AG04450 (cell line): ENCODE measurements around the gene SP7. TPM values are rescaled to one million over a fixed set of nuclear protein-coding genes. Genes with fewer than 3 reads are reported as not detected.
"Not testable (repeated sequence)": the region's sequence is repeated elsewhere in the genome, so short reads cannot be mapped to it uniquely, and the experiment has no call there.

Experiments
- CTCF ChIA-PET: fragments of 300-600, 350-600 bp; formaldehyde crosslinking; extraction: SDS; loops from one replicate; lab custom pipeline; 2022; ENCODE audit warnings: antibody characterized with exemption, inconsistent platforms; lab: Charles Lee
- POLR2A ChIA-PET: fragments of 350-600 bp; formaldehyde crosslinking; extraction: SDS; loops from one replicate; lab custom pipeline; 2021; ENCODE audit warnings: antibody characterized with exemption, inconsistent platforms; lab: Yijun Ruan, JAX
- DNase-seq: peaks from one replicate; pipeline ENCODE4 v3.0.0-alpha.2; 2011; ENCODE audit warnings: low read depth, low spot score
- H3K27ac ChIP-seq: one replicate; pipeline ENCODE4 v1.5.1; 2012; ENCODE audit warnings: low read depth, low read length, control low read depth
- H3K27me3 ChIP-seq: one replicate; pipeline ENCODE4 v1.6.0; 2012; ENCODE audit warnings: low read length; ENCODE audit not compliant: control insufficient read depth, insufficient read depth
- H3K4me3 ChIP-seq: 2 replicates; pipeline ENCODE4 v1.5.1; 2011; ENCODE audit warnings: mild to moderate bottlenecking, low read depth, low read length, control low read depth
- H3K9me3 ChIP-seq: 2 replicates; pipeline ENCODE4 v1.5.1; 2012; ENCODE audit warnings: low read length; ENCODE audit not compliant: control insufficient read depth, insufficient read depth
- CTCF ChIP-seq: IDR thresholded peaks from 2 replicates; pipeline ENCODE4 v1.5.1; 2011; ENCODE audit warnings: low read depth, low read length, control low read depth, inconsistent platforms
- polyA plus RNA-seq: library from polyadenylated mRNA; depleted of rRNA; stranded (reverse); fragments of >200 nt; gene quantifications from 2 replicates; pipeline ENCODE4 v1.2.3, GENCODE V29; 2011

Gene SP7
- polyA plus RNA-seq, 1 experiment = not detected

GRCh38 chr12:53299454-53300180 lies 36.5 kb downstream of the SP7 start, which contains the start of gene MYG1:
Gene MYG1, plus strand, starts transcription at chr12:53299695. Its CDS starts 43 bp downstream, at chr12:53299738.
- CTCF ChIA-PET = interaction anchor here (0.6 to 16.4 kb wide), 4 partner anchors 23 to 340 kb away, joined by 4 to 183 read pairs (median 42); partner anchors contain the start of gene AAAS
- no peaks in the 10 kb centered on the region; the same call in 1 of the 2 replicates for H3K9me3 ChIP-seq
- TF ChIP-seq CTCF = peak; percentile 26; the same call in 1 of the 2 replicates
- peak within 1 kb of the TSS; percentile 96 for H3K27ac ChIP-seq
- no peak for DNase-seq
- H3K4me3 ChIP-seq = peak within 1 kb of the TSS; percentile 92
- H3K27me3 ChIP-seq = no peaks in the 10 kb centered on the region
- POLR2A ChIA-PET = interaction anchor here (0.7 to 1.4 kb wide), 10 partner anchors 9 to 205 kb away, joined by 3 to 6 read pairs (median 4); partner anchors contain the start of genes AAAS and SP1

GRCh38 chr12:53299101-53299453 lies 37.1 kb downstream of the SP7 start:
- no peak for DNase-seq
- Histone ChIP-seq H3K9me3 (no peaks in the 10 kb centered on the region; the same call in 1 of the 2 replicates), H3K27me3 (no peaks in the 10 kb centered on the region), H3K4me3 (peak overlapping the region; percentile 92), H3K27ac (peak overlapping the region; percentile 96)
- ChIA-PET POLR2A (interaction anchor here (0.7 to 1.4 kb wide), 9 partner anchors 8 to 205 kb away, joined by 3 to 6 read pairs (median 4); partner anchors contain the start of genes AAAS and SP1), CTCF (interaction anchor here (0.6 to 16.4 kb wide), 4 partner anchors 23 to 341 kb away, joined by 4 to 183 read pairs (median 42); partner anchors contain the start of gene AAAS)
- no peak for TF ChIP-seq CTCF

- H3K27ac ChIP-seq = peak overlapping the region; percentile 96
- CTCF ChIA-PET = interaction anchor here (0.7 to 16.4 kb wide), 8 partner anchors 10 to 291 kb away, joined by 3 to 183 read pairs (median 5); partner anchors contain the start of gene AAAS
These were observed 38.0 kb downstream of the SP7 start for GRCh38 chr12:53298164-53298563.

GRCh38 chr12:53297106-53297505 lies 39.0 kb downstream of the SP7 start:
- not testable (repeated sequence) for H3K27me3 ChIP-seq, DNase-seq, H3K9me3 ChIP-seq
- CTCF ChIA-PET = interaction anchor here (0.6 to 16.4 kb wide), 8 partner anchors 9 to 290 kb away, joined by 3 to 183 read pairs (median 4); partner anchors contain the start of gene AAAS
- POLR2A ChIA-PET = interaction anchor here (2.0 kb wide), 1 partner anchor 24 kb away, joined by 9 read pairs; the partner anchor contains the start of gene AAAS
- Histone ChIP-seq H3K4me3 (peak overlapping the region; percentile 99; the same call in 1 of the 2 replicates), H3K27ac (peak overlapping the region; percentile 96)

More at GRCh38 chr12:53298164-53298563, 38.0 kb downstream of the SP7 start:
- POLR2A ChIA-PET = interaction anchor here (0.5 to 2.0 kb wide), 10 partner anchors 11 to 203 kb away, joined by 3 to 9 read pairs (median 3); partner anchors contain the start of genes AAAS and TARBP2
- Histone ChIP-seq H3K4me3 (peak overlapping the region; percentile 38; the same call in 1 of the 2 replicates), H3K27me3 (no peaks in the 10 kb centered on the region), H3K9me3 (no peaks in the 10 kb centered on the region; the same call in 1 of the 2 replicates)
- TF ChIP-seq CTCF = no peak
- DNase-seq = peak; percentile 79

- H3K9me3 ChIP-seq = no peaks in the 10 kb centered on the region; the same call in 1 of the 2 replicates
- ChIA-PET POLR2A (interaction anchor here (0.7 to 1.8 kb wide), 9 partner anchors 12 to 248 kb away, joined by 3 to 12 read pairs (median 4); partner anchors contain the start of genes AAAS, CSAD, SPRYD3 and TARBP2), CTCF (interaction anchor here (0.7 to 16.4 kb wide), 6 partner anchors 14 to 197 kb away, joined by 3 to 183 read pairs (median 4); partner anchors contain the start of gene AAAS)
These were observed 40.3 kb downstream of the SP7 start for GRCh38 chr12:53295891-53296219.

More at GRCh38 chr12:53295891-53296219, 40.3 kb downstream of the SP7 start:
- no peak for DNase-seq
- Histone ChIP-seq H3K27me3 (no peaks in the 10 kb centered on the region), H3K4me3 (peak overlapping the region; percentile 99), H3K27ac (peak overlapping the region; percentile 73)
- TF ChIP-seq CTCF = no peak
